AG04449 (cell line): ENCODE data around the gene MKI67.

Experiments
- CTCF ChIA-PET: fragments of 350-600 bp; formaldehyde crosslinking; extraction: SDS; loops from one replicate; lab custom pipeline; 2021; ENCODE audit warnings: antibody characterized with exemption; lab: Yijun Ruan, JAX
- POLR2A ChIA-PET: fragments of 400-600, 350-600 bp; formaldehyde crosslinking; extraction: SDS; loops from one replicate; lab custom pipeline; 2020; ENCODE audit warnings: antibody characterized with exemption, inconsistent platforms; lab: Yijun Ruan, JAX
- DNase-seq: peaks from one replicate; pipeline ENCODE4 v3.0.0-alpha.2; 2010; ENCODE audit warnings: low read depth, low spot score
- H3K4me3 ChIP-seq: 2 replicates; pipeline ENCODE4 v1.5.1; 2011; ENCODE audit warnings: low read depth, mild to moderate bottlenecking, control low read depth, low read length
- CTCF ChIP-seq: IDR thresholded peaks from one replicate; pipeline ENCODE4 v1.5.1; 2011; ENCODE audit warnings: mild to moderate bottlenecking, moderate library complexity, low read length, control low read depth, inconsistent platforms; ENCODE audit not compliant: insufficient read depth; ENCODE audit errors: missing control alignments

Gene MKI67

GRCh38 chr10:128080231-128080630, 46.0 kb downstream of the MKI67 start:
- ChIA-PET CTCF (interaction anchor here (0.9 to 7.2 kb wide), 5 partner anchors 9 to 72 kb away, joined by 3 to 111 read pairs (median 7); no protein-coding TSS in a partner anchor), POLR2A (no interaction called here)
- DNase-seq, result no peak
- no peak overlapping the region for H3K4me3 ChIP-seq
- TF ChIP-seq CTCF, result no peak

GRCh38 chr10:128078136-128078969, 47.9 kb downstream of the MKI67 start:
- POLR2A ChIA-PET, result no interaction called here
- TF ChIP-seq CTCF, result peak; percentile 79
- CTCF ChIA-PET, result interaction anchor here (0.7 to 7.2 kb wide), 6 partner anchors 9 to 133 kb away, joined by 3 to 111 read pairs (median 4); no protein-coding TSS in a partner anchor
- no peak overlapping the region for H3K4me3 ChIP-seq
- no peak for DNase-seq

- POLR2A ChIA-PET, result no interaction called here
- H3K4me3 ChIP-seq, result no peak overlapping the region
- DNase-seq, result no peak
- TF ChIP-seq CTCF, result no peak
- CTCF ChIA-PET, result interaction anchor here (1.0 to 7.2 kb wide), 6 partner anchors 8 to 75 kb away, joined by 3 to 111 read pairs (median 8); no protein-coding TSS in a partner anchor
Observed at GRCh38 chr10:128077155-128077875, 48.9 kb downstream of the MKI67 start.

- no peak for DNase-seq
- POLR2A ChIA-PET, result no interaction called here
- CTCF ChIA-PET, result interaction anchor here (1.1 kb wide), 1 partner anchor 76 kb away, joined by 3 read pairs; no protein-coding TSS in a partner anchor
- no peak for TF ChIP-seq CTCF
- no peak overlapping the region for H3K4me3 ChIP-seq
Observed at GRCh38 chr10:128074589-128074988, 51.6 kb downstream of the MKI67 start.

GRCh38 chr10:128073890-128074289, 52.3 kb downstream of the MKI67 start:
- no peak for DNase-seq
- no peak for TF ChIP-seq CTCF
- ChIA-PET CTCF (interaction anchor here (1.1 kb wide), 1 partner anchor 77 kb away, joined by 3 read pairs; no protein-coding TSS in a partner anchor), POLR2A (no interaction called here)
- no peak overlapping the region for H3K4me3 ChIP-seq
